IPS-18a (cell line): ENCODE data around the gene ADCY2.

Experiments used
- H3K27ac ChIP-seq: one replicate; pipeline ENCODE4 v1.5.1; 2013; ENCODE audit warnings: low read length
- H3K27me3 ChIP-seq: one replicate; pipeline ENCODE4 v1.6.1; 2013; ENCODE audit warnings: mild to moderate bottlenecking, low read length; ENCODE audit not compliant: control insufficient read depth, insufficient read depth
- H3K36me3 ChIP-seq: one replicate; pipeline ENCODE4 v1.6.1; 2013; ENCODE audit warnings: low read depth, low read length; ENCODE audit not compliant: control insufficient read depth
- H3K4me1 ChIP-seq: one replicate; pipeline ENCODE4 v1.6.1; 2013; ENCODE audit warnings: low read depth, low read length; ENCODE audit not compliant: control insufficient read depth
- H3K4me3 ChIP-seq: one replicate; pipeline ENCODE4 v1.5.1; 2013; ENCODE audit warnings: low read length
- H3K9ac ChIP-seq: one replicate; pipeline ENCODE4 v1.6.1; 2013; ENCODE audit warnings: mild to moderate bottlenecking, low read length, moderate library complexity
- H3K9me3 ChIP-seq: one replicate; pipeline ENCODE4 v1.6.1; 2013; ENCODE audit warnings: low read depth, low read length; ENCODE audit not compliant: control insufficient read depth

The ADCY2 gene

DNA sequence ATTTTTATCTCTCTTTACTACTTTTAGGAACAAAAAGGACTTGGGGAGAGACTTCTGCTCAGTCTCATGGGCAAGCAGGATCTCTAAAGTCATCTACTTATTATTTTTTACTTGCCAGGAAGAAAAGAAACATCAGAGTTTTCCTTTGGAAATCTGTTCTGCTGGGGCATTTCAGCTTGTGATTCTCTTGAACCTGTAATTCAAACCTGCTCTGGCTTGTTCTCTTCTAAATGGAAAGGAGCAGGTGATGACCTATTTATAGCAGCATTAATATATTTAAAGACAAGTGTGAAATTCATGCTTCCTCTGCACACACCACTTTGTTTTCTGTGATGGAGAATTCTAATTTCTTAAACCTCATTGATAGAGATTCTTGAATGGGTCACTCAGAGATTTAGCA lies 2.0 kb downstream of the ADCY2 start:
- H3K36me3 ChIP-seq: no peaks in the 10 kb centered on the region
- H3K27me3 ChIP-seq: no peaks in the 10 kb centered on the region
- H3K4me1 ChIP-seq: peaks cover 45% of the 10 kb centered on the region
- no peak overlapping the region for H3K27ac ChIP-seq
- H3K4me3 ChIP-seq: peak overlapping the region; percentile 65
- no peaks in the 10 kb centered on the region for H3K9me3 ChIP-seq
- no peak overlapping the region for H3K9ac ChIP-seq

DNA sequence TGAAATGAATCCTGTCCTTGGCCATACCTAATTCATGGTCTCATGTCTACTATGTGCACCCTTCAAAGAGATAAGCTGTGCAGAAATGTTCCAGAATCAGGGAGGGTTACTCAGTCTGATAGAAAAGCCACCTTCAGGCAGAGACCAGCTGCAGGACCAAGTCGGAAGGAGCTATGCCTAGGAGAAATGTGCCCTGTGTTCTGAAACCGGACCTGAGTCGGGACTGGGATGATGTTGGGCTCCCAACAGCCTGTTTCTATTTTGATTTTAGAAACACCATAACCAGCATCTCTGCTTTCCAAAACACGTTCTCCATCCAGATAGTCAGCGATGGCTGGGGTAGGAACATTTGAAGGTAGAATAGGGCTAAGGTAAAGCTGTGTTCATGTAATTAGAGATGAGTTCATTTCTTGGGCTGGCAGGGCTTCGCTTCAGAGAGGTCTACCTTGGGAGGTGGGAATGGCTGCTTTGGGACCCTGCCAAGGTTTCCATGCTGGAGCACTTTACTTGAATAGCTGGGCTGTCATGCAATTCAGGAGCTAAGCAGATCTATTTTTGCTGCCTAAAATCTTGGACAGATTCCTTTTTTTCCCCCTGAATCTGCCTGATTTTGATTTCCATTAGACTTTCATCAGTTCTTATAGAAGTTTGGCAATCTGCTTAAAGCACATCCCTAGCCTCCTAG lies 2.8 kb downstream of the ADCY2 start:
- H3K27me3 ChIP-seq: no peaks in the 10 kb centered on the region
- H3K9ac ChIP-seq: no peak overlapping the region
- H3K36me3 ChIP-seq: no peaks in the 10 kb centered on the region
- no peak overlapping the region for H3K4me3 ChIP-seq
- no peaks in the 10 kb centered on the region for H3K9me3 ChIP-seq
- peaks cover 45% of the 10 kb centered on the region for H3K4me1 ChIP-seq
- no peak overlapping the region for H3K27ac ChIP-seq

DNA sequence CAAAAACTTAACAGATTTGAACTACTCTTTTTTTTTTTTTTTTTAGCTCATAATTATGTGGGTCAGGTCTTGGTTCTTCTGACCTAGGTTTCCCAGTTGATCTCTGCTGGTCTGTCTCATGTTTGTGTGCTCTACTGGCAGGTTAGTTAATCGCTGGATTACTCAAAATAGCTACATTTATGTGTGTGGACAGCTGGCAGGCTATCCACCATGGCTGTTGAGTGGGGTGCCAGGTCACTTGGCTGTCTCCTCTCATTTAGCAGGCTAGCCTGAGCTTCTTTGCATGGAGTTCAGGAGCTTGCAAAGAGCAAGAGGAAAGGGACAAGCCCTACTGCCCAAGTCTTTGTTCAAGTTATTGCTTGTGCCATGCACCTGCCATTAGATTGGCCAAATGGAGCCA lies 9.3 kb downstream of the ADCY2 start:
- Histone ChIP-seq H3K4me1 (peaks cover 21% of the 10 kb centered on the region), H3K4me3 (no peak overlapping the region), H3K9me3 (no peaks in the 10 kb centered on the region), H3K9ac (no peak overlapping the region), H3K27ac (no peak overlapping the region), H3K36me3 (no peaks in the 10 kb centered on the region), H3K27me3 (no peaks in the 10 kb centered on the region)

DNA sequence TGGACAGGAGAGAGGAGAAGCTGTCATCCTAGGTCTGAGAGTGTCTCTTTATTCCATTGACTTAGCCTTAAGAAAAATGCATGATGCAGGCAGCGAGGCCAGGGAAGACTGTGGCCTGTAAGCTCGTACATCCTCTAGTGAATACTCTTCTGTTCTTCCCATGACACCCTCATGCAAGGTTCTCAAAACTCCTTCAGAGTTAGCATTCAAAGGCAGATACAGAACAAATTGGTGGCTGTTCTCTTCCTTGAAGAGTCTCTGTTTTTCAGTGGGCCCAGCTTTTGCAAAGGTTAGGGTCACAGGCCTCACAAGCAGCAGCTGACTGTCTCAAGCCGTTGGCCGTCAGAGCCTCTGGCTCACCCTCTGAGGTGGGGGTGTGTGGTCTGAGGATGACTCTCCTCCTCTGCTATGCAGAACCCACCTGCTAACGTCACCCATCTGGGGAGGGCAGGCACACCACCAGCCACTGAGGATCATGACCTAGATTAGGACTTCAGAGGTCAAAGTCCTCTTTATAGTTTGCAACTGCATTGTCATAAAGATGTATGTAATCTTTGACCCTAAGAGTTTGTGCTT lies 15.1 kb downstream of the ADCY2 start:
- H3K9me3 ChIP-seq: no peaks in the 10 kb centered on the region
- H3K27me3 ChIP-seq: no peaks in the 10 kb centered on the region
- H3K36me3 ChIP-seq: no peaks in the 10 kb centered on the region
- H3K9ac ChIP-seq: no peak overlapping the region
- no peak overlapping the region for H3K4me3 ChIP-seq
- peaks cover 3% of the 10 kb centered on the region for H3K4me1 ChIP-seq
- no peak overlapping the region for H3K27ac ChIP-seq

DNA sequence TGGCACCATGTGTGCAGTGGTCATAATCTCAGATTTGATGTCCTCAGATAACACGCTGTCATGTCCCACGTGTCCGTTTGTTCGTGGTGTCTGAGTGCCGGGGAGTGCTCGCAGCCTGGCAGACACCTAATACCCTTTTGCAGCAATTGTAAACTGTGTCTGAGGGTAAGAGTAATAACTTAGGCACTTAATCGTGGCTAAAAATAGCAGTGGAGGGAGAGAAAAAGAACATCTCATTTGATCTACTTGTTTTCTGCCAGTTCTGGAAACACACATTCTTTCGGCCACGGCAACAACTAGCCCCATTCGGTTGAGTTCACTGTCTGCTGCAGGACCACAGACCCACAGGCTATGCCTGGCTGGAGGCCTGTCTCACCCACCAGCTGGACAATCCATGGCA lies 16.5 kb downstream of the ADCY2 start:
- Histone ChIP-seq H3K4me3 (no peak overlapping the region), H3K27ac (no peak overlapping the region)

DNA sequence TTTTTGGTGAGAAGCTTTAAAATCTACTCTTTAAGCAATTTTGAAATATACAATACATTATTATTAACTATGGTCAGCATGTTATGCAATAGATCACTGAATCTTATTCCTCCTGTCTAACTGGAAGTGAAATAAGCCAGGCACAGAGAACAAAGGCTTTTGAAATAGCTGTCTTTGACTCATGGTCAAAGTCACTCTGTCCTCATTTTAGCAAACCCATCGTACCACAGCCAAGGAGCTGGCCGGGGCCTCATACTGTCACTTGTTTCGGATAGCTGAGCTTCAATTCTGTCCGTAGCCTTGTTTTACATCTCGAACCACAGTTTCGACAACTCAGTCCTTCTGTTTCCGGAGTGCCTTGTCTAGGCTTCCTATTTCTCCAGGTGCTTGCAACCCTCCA lies 19.2 kb downstream of the ADCY2 start:
- Histone ChIP-seq H3K27ac (no peak overlapping the region), H3K27me3 (no peaks in the 10 kb centered on the region), H3K4me1 (peaks cover 14% of the 10 kb centered on the region), H3K36me3 (no peaks in the 10 kb centered on the region), H3K9ac (no peak overlapping the region), H3K9me3 (no peaks in the 10 kb centered on the region), H3K4me3 (no peak overlapping the region)

More for the DNA sequence above, 16.5 kb downstream of the ADCY2 start:
- Histone ChIP-seq H3K27me3 (no peaks in the 10 kb centered on the region), H3K9ac (no peak overlapping the region), H3K9me3 (no peaks in the 10 kb centered on the region), H3K36me3 (no peaks in the 10 kb centered on the region), H3K4me1 (peaks cover 3% of the 10 kb centered on the region)

DNA sequence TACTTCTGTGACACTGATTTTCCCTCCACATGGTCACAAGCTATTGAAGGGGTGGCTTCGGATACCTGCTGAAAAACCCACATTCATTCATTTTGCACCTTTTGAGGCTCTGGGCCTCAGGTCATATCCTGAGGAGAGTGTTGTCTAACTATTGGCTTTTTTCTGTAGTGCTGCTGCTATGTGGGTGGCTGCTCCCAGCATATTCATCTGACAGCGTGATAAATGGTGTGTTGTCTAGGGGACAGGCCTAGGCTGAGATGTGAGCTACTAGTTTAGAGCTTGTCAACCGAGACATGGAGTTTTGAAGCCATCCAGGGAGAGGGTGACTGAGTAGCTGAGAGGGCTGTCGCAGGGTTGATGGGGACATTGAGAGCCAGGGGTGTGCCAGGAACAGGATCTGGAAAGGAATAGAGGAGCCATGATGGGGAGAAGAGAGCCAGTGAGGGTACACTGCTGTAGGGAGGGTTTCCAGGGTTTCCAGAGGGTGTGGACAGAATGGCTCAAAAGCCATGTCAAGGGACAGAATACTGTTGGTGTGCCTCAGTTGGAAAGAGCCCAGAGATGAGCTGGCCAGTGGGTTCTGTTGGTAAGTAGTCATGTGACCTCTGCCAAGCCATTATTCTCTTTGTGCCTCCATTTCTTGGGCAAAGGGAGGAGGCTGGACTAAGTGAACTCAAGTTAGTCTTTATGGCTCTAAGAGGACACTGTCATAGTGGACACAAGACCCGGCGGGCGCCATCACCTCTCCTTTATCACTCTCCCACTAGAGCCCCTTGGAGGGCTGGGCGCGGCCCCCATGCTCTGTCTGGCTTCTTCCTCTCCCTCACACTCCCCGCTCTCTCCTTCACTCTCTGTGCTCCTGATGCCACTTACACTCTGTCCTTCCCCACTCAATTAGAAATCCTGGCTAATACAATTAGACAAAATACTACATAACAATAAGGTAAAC lies 19.9 kb downstream of the ADCY2 start:
- Histone ChIP-seq H3K9ac (no peak overlapping the region), H3K27ac (no peak overlapping the region), H3K9me3 (no peaks in the 10 kb centered on the region), H3K27me3 (no peaks in the 10 kb centered on the region), H3K4me1 (peaks cover 21% of the 10 kb centered on the region), H3K36me3 (no peaks in the 10 kb centered on the region), H3K4me3 (no peak overlapping the region)

DNA sequence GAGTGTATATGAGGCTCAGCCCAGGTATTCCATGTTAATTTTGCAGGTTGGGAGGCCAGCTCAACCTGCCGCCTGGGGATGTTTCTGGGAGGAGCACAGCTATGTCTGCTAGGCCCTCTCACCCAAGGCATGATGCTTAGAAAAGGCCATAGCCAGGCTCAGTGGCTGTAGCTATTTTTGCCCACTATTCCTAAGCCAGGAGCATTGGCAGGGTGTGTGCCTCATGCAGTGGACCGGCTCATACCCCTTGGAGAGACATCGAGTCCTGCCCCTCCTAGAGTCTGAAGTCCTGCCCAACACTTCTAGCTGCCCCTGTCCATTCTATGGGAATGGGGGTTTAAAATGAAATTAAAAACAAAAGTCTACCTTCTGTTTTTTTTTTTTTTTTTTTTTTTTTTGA lies 22.3 kb downstream of the ADCY2 start:
- Histone ChIP-seq H3K4me1 (peaks cover 40% of the 10 kb centered on the region), H3K9me3 (no peaks in the 10 kb centered on the region), H3K27me3 (no peaks in the 10 kb centered on the region), H3K36me3 (no peaks in the 10 kb centered on the region), H3K27ac (no peak overlapping the region), H3K9ac (no peak overlapping the region), H3K4me3 (no peak overlapping the region)

DNA sequence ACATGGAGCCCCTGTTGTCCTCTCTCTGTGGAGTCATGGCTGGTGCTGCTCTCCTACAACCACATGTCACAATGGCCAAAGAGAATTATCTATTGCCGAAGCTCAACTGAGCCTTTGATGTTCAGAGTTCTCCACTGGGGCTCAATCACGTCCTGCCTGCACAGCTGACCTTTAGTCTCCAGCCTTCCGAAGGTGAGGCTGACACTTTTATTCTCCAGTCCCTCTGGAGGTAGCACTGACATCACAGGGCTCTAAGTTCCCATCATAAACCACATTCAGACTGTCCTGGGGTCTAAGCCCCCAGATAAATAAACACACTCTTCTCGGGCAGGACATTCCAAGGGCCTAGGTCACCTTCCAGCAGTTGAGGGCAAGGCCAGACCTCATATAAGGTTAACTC lies 23.4 kb downstream of the ADCY2 start:
- no peak overlapping the region for H3K4me3 ChIP-seq
- H3K27me3 ChIP-seq: no peaks in the 10 kb centered on the region
- no peaks in the 10 kb centered on the region for H3K36me3 ChIP-seq
- no peaks in the 10 kb centered on the region for H3K9me3 ChIP-seq
- H3K27ac ChIP-seq: no peak overlapping the region
- H3K9ac ChIP-seq: no peak overlapping the region
- peaks cover 40% of the 10 kb centered on the region for H3K4me1 ChIP-seq

DNA sequence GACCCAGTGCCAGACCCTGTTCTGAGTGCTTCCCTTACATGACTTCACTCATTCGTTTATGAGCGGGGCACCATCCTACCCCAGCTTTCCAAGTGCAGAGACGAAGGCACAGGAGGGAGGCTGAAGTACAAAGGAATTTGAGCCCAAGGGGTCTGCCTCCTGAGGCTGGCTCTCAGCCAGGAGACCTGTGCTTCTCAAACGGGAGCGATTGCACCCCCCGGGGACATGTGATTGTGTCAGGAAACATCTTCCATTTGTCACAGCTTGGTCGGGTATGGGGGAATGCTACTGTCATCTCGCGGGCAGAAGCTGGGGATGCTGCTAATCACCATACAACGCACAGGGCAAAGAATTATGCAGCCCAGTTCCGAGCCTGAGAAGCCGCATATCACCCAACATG lies 23.9 kb downstream of the ADCY2 start:
- Histone ChIP-seq H3K27me3 (no peaks in the 10 kb centered on the region), H3K9me3 (no peaks in the 10 kb centered on the region), H3K36me3 (no peaks in the 10 kb centered on the region), H3K9ac (no peak overlapping the region), H3K27ac (no peak overlapping the region), H3K4me3 (peak overlapping the region; percentile 9), H3K4me1 (peaks cover 41% of the 10 kb centered on the region)

DNA sequence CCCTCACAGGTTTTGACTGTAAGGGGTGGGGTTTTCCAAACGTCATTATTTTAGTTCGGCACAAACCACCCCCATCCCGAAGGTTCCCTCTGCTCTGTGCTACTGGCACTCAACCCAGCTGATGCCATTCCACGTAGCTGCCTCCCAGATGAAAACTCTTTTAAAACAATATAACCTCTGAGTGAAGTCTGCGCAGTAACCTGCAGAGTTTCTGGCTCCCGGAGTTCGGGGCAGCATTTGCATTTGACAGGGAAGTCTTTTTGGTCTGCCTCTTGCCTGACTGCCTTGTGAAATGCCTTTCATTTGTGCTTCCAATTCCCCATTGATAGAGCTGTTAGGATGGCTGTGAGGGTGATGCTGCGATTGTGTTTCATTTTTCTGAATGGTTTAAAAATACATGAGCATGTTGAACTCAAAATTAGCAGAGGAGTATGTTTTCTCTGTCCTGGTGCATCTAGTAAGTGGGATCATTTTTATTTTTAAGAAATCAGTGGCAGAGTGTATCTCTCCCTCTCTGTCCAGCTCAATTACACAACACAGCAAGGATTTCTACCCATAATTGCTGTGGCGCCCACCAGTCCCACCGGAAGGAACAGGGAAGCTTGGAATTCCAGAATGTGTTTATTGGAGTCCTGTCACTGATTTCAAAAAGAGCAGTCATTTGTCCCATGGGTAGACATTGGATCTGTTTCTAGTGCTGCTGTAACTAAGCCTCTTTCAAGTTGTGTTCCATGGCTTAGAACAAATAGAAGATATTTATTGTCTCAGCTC lies 24.8 kb downstream of the ADCY2 start:
- H3K9ac ChIP-seq: peak overlapping the region; percentile 8
- H3K9me3 ChIP-seq: no peaks in the 10 kb centered on the region
- peak overlapping the region; percentile 9 for H3K4me3 ChIP-seq
- H3K36me3 ChIP-seq: no peaks in the 10 kb centered on the region
- peaks cover 49% of the 10 kb centered on the region for H3K4me1 ChIP-seq
- H3K27ac ChIP-seq: peak overlapping the region; percentile 5
- H3K27me3 ChIP-seq: no peaks in the 10 kb centered on the region
